Skeletal muscle cell (primary cell): ENCODE data around the gene RAD51AP2.
"Not testable (repeated sequence)": the region's sequence is repeated elsewhere in the genome, so short reads cannot be mapped to it uniquely, and the experiment has no call there.

Experiments
- DNase-seq: peaks from one replicate; pipeline ENCODE4 v3.0.0-alpha.2; 2010; ENCODE audit warnings: low read depth
- H3K4me3 ChIP-seq: 2 replicates; pipeline ENCODE4 v1.5.1; 2011; ENCODE audit warnings: low read depth, mild to moderate bottlenecking, control low read depth, low read length, moderate library complexity

RAD51AP2 gene

GRCh38 chr2:17518212-17519154 lies at the start of gene RAD51AP2:
Gene RAD51AP2 (minus strand): TSS chr2:17518440. CDS start chr2:17518415, 25 bp downstream.
- peak within 1 kb of the TSS; percentile 54 for H3K4me3 ChIP-seq
- peak; percentile 68 for DNase-seq

- not testable (repeated sequence) for H3K4me3 ChIP-seq, DNase-seq
These were observed 47.5 kb upstream of the RAD51AP2 start for GRCh38 chr2:17565726-17566125.

- no peak for DNase-seq
- H3K4me3 ChIP-seq, result no peak overlapping the region
These were observed 40.6 kb upstream of the RAD51AP2 start for GRCh38 chr2:17558878-17559277.

- no peak overlapping the region for H3K4me3 ChIP-seq
- no peak for DNase-seq
These were observed 39.8 kb upstream of the RAD51AP2 start for GRCh38 chr2:17558053-17558452.

- no peak for DNase-seq
- no peak overlapping the region for H3K4me3 ChIP-seq
These were observed 39.4 kb upstream of the RAD51AP2 start for GRCh38 chr2:17557596-17557995.

GRCh38 chr2:17555150-17555549 lies 36.9 kb upstream of the RAD51AP2 start:
- DNase-seq, result no peak
- H3K4me3 ChIP-seq, result no peak overlapping the region

GRCh38 chr2:17550907-17551306 lies 32.7 kb upstream of the RAD51AP2 start:
- no peak overlapping the region for H3K4me3 ChIP-seq
- DNase-seq, result no peak

GRCh38 chr2:17547737-17548136 lies 29.5 kb upstream of the RAD51AP2 start:
- H3K4me3 ChIP-seq, result no peak overlapping the region
- no peak for DNase-seq

GRCh38 chr2:17547237-17547636 lies 29.0 kb upstream of the RAD51AP2 start:
- no peak for DNase-seq
- H3K4me3 ChIP-seq, result no peak overlapping the region

- no peak overlapping the region for H3K4me3 ChIP-seq
- DNase-seq, result no peak
These were observed 27.7 kb upstream of the RAD51AP2 start for GRCh38 chr2:17545680-17546613.

GRCh38 chr2:17544256-17544655 lies 26.0 kb upstream of the RAD51AP2 start:
- DNase-seq, result no peak

GRCh38 chr2:17543848-17544247 lies 25.6 kb upstream of the RAD51AP2 start:
- no peak for DNase-seq
- no peak overlapping the region for H3K4me3 ChIP-seq

More at GRCh38 chr2:17544256-17544655, 26.0 kb upstream of the RAD51AP2 start:
- H3K4me3 ChIP-seq, result no peak overlapping the region

GRCh38 chr2:17543131-17543660 lies 25.0 kb upstream of the RAD51AP2 start:
- DNase-seq, result no peak
- H3K4me3 ChIP-seq, result no peak overlapping the region

- DNase-seq, result no peak
- no peak overlapping the region for H3K4me3 ChIP-seq
These were observed 24.2 kb upstream of the RAD51AP2 start for GRCh38 chr2:17542471-17542870.

GRCh38 chr2:17541531-17541950 lies 23.3 kb upstream of the RAD51AP2 start:
- H3K4me3 ChIP-seq, result peak overlapping the region; percentile 54
- DNase-seq, result no peak

GRCh38 chr2:17540813-17541530 lies 22.7 kb upstream of the RAD51AP2 start:
- no peak for DNase-seq
- H3K4me3 ChIP-seq, result peak overlapping the region; percentile 54

- peak within 1 kb of the TSS; percentile 54 for H3K4me3 ChIP-seq
These were observed 22.0 kb upstream of the RAD51AP2 start, which contains the start of gene VSNL1 for GRCh38 chr2:17540093-17540812. Gene VSNL1 (plus strand): TSS chr2:17540696. CDS start chr2:17592075, 51,379 bp downstream.

GRCh38 chr2:17539611-17540092 lies 21.4 kb upstream of the RAD51AP2 start:
- no peak for DNase-seq
- H3K4me3 ChIP-seq, result peak overlapping the region; percentile 54

More at GRCh38 chr2:17540093-17540812, 22.0 kb upstream of the RAD51AP2 start, which contains the start of gene VSNL1:
- peak; percentile 58 for DNase-seq
